IPS-20b (cell line): ENCODE data around the gene CDK16.
"Not testable (repeated sequence)": the region's sequence is repeated elsewhere in the genome, so short reads cannot be mapped to it uniquely, and the experiment has no call there.

Experiments used
- H3K27ac ChIP-seq: one replicate; pipeline ENCODE4 v1.5.1; 2013; ENCODE audit warnings: low read length
- H3K27me3 ChIP-seq: 2 replicates; pipeline ENCODE4 v1.6.1; 2013; ENCODE audit warnings: mild to moderate bottlenecking, low read length, inconsistent platforms; ENCODE audit not compliant: insufficient read depth
- H3K36me3 ChIP-seq: 2 replicates; pipeline ENCODE4 v1.6.1; 2013; ENCODE audit warnings: low read depth, mild to moderate bottlenecking, inconsistent platforms, low read length, moderate library complexity; ENCODE audit not compliant: insufficient read depth
- H3K4me1 ChIP-seq: 2 replicates; pipeline ENCODE4 v1.6.1; 2013; ENCODE audit warnings: mild to moderate bottlenecking, control low read depth, inconsistent platforms, low read length, moderate library complexity; ENCODE audit not compliant: insufficient read depth
- H3K4me3 ChIP-seq: 2 replicates; pipeline ENCODE4 v1.5.1; 2013; ENCODE audit warnings: mild to moderate bottlenecking, low read length, inconsistent platforms
- H3K9ac ChIP-seq: 2 replicates; pipeline ENCODE4 v1.6.1; 2013; ENCODE audit warnings: low read depth, mild to moderate bottlenecking, inconsistent platforms, low read length, moderate library complexity
- H3K9me3 ChIP-seq: 2 replicates; pipeline ENCODE4 v1.6.1; 2013; ENCODE audit warnings: mild to moderate bottlenecking, low read depth, low read length, inconsistent platforms; ENCODE audit not compliant: insufficient read depth

The CDK16 gene

DNA sequence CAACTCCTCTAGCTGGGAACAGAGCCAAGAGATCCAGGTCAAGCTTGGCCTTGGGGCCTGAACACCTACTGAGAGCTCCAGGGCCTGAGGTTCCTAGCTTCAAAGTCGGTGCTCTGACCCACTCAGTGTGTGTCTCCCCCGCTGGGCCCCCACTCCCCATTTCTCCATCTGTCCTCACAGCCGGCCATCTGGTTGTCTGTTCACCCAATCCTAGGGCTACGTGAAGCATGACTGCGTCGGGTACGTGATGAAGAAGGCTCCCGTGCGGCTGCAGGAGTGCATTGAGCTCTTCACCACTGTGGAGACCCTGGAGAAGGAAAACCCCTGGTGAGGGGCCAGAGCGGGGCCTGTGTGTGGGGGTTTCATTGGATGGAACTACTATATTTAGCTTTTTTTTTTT, 26.7 kb downstream of the CDK16 start:
- no peak overlapping the region for H3K9ac ChIP-seq
- H3K36me3 ChIP-seq: peaks cover 75% of the 10 kb centered on the region
- H3K9me3 ChIP-seq: no peaks in the 10 kb centered on the region
- H3K4me3 ChIP-seq: no peak overlapping the region
- H3K27me3 ChIP-seq: no peaks in the 10 kb centered on the region
- no peak overlapping the region for H3K27ac ChIP-seq
- no peaks in the 10 kb centered on the region for H3K4me1 ChIP-seq

DNA sequence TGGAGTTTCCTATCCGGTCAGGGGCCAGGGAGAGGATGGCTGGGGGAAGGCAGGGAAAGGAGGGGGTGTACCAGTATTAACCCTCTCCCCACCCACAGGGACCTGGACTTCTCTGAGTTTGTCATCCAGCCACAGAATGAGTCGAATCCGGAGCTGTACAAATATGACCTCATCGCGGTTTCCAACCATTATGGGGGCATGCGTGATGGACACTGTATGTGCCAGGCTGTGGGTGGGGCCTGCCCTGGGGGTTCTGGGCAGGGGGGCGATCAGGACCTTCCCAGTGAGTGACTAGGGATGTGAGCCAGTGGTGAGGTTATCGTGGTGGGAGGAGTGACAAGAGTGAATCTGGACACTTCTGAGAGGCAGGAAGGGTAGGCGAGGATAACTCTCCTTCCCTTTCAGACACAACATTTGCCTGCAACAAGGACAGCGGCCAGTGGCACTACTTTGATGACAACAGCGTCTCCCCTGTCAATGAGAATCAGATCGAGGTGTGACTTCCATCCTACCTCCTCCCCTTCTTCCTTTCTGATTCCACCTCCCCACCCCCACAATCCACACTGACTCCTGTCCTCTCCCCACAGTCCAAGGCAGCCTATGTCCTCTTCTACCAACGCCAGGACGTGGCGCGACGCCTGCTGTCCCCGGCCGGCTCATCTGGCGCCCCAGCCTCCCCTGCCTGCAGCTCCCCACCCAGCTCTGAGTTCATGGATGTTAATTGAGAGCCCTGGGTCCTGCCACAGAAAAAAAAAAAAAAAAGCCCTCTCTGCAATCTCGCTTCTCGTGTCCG, 28.9 kb downstream of the CDK16 start:
- no peak overlapping the region for H3K9ac ChIP-seq
- H3K27ac ChIP-seq: no peak overlapping the region
- peaks cover 52% of the 10 kb centered on the region for H3K36me3 ChIP-seq
- H3K4me3 ChIP-seq: no peak overlapping the region
- no peaks in the 10 kb centered on the region for H3K9me3 ChIP-seq
- no peaks in the 10 kb centered on the region for H3K27me3 ChIP-seq
- H3K4me1 ChIP-seq: no peaks in the 10 kb centered on the region

DNA sequence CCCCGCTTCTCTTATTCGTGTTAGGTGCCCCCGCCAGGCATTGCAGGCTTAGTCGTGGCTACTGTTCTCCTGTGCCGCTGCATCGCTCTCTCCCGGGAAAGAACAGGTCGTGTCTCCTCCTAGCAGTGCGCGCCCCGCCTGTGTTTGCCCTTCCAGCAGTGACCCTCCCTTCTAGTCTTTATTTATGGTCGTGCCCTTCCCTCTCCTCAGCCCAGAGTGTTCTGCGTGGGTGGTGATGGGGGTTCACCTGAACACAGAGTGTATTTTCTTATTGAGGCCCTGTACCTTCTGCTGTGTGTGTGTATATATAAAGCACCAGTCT, 29.5 kb downstream of the CDK16 start:
- no peak overlapping the region for H3K27ac ChIP-seq
- H3K4me3 ChIP-seq: no peak overlapping the region
- no peaks in the 10 kb centered on the region for H3K27me3 ChIP-seq
- H3K9ac ChIP-seq: no peak overlapping the region
- no peaks in the 10 kb centered on the region for H3K9me3 ChIP-seq
- peaks cover 49% of the 10 kb centered on the region for H3K36me3 ChIP-seq
- H3K4me1 ChIP-seq: no peaks in the 10 kb centered on the region

DNA sequence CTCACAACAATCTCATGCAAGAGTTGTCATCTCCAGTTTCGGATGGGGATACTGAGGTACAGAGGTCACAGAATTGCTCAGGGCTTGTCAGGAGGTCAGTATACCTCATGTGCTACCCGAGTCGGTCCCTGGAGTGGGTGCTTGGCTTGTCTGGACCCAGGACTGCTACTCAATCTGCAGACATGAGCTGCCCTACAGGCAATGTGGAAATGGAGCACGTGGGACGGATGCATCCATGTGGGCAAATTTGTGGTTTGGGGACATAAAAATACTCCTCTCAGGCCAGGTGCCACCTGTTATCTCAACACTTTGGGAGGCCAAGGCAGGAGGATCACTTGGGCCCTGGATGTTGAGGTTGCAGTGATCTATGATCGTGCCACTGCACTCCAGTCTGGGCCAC, 30.1 kb downstream of the CDK16 start:
- Histone ChIP-seq H3K9me3 (no peaks in the 10 kb centered on the region), H3K9ac (no peak overlapping the region), H3K27ac (no peak overlapping the region), H3K36me3 (peaks cover 44% of the 10 kb centered on the region), H3K4me1 (no peaks in the 10 kb centered on the region), H3K4me3 (no peak overlapping the region), H3K27me3 (no peaks in the 10 kb centered on the region)

DNA sequence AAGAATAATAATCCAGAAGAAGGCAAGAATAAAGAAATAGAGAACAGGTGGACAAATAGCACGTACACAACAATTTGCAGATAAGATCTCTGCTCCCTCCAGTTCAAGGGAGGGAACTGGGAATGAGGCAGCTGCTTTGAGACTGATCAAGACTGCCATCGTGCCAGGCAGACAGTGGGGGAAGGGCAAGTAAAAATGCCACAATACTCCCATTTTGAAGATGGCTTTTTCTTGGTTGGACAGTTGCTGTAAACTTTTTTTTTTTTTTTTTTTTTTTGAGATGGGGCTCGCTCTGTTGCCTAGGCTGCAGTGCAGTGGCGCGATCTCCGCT, 31.5 kb downstream of the CDK16 start:
- H3K27ac ChIP-seq: no peak overlapping the region
- no peaks in the 10 kb centered on the region for H3K9me3 ChIP-seq
- no peak overlapping the region for H3K9ac ChIP-seq
- peaks cover 30% of the 10 kb centered on the region for H3K36me3 ChIP-seq
- no peaks in the 10 kb centered on the region for H3K4me1 ChIP-seq
- no peak overlapping the region for H3K4me3 ChIP-seq
- no peaks in the 10 kb centered on the region for H3K27me3 ChIP-seq

DNA sequence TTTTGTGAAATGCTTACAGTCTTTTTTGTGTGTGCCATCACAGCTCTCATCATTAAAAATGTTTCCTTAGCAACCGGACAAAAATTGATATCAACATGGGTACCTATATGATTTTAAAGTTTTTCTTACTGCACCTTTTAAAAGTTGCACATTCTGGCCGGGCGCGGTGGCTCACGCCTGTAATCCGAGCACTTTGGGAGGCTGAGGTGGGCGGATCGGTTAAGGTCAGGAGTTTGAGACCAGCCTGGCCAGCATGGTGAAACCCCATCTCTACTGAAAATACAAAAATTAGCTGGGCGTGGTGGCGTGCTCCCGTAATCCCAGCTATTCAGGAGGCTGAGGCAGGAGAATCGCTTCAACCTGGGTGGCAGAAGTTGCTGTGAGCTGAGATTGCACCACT, 39.1 kb downstream of the CDK16 start:
- not testable (repeated sequence) for H3K4me1 ChIP-seq, H3K27ac ChIP-seq, H3K9me3 ChIP-seq, H3K4me3 ChIP-seq, H3K36me3 ChIP-seq, H3K27me3 ChIP-seq, H3K9ac ChIP-seq

DNA sequence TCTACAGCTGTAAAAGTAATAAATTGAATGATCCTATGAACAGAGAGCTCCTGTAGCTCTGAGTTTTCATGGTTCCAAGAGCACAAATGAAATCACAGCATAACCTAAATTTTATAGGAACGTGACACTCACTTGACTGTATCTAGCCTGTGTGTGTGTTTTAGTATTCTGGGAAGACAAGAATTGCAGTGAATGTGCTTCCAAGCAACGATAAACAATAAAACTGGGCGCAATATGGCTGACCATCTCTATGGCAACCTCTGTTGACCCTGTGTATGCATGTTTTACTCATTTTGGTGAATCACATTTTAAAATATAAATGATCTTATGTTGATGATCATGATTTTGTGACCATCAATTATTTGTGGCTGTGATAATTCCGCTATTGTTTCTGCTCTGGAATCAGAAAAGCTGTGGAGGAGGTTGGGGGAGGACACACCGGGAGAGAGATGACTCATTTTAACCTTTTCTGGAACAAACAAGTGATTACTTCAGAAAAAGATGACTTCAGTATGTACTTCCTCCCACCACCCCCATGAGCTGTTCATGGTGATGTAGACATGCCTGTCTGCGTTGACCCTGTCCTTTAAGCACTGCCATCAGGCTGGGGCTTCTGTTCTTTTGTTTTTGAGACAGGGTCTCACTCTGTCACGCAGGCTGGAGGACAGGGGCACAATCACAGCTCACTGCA, 46.1 kb downstream of the CDK16 start:
- Histone ChIP-seq H3K36me3 (no peaks in the 10 kb centered on the region), H3K9me3 (no peaks in the 10 kb centered on the region), H3K27ac (no peak overlapping the region), H3K9ac (no peak overlapping the region), H3K27me3 (no peaks in the 10 kb centered on the region), H3K4me3 (no peak overlapping the region), H3K4me1 (no peaks in the 10 kb centered on the region)

DNA sequence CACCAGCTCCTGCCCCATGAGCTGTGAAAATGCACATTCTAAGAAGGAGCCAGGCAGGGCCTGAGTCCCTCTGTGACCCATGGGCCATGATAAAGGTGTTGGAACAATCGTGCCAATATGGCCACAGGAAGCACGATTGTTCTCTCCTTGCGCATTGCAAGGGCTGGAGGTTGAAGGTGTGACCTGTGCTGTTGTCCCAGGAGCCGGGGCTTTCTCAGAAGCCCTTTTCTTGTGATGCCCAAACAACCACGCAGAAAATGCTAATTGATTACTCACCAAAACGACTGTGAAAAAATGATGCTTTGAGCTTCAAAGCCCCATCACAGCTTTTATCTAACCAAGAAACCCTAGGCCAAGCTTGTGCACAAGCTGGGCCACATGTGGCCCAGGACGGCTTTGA, 48.2 kb downstream of the CDK16 start:
- Histone ChIP-seq H3K9me3 (no peaks in the 10 kb centered on the region), H3K27me3 (no peaks in the 10 kb centered on the region), H3K27ac (no peak overlapping the region), H3K9ac (no peak overlapping the region), H3K36me3 (no peaks in the 10 kb centered on the region), H3K4me1 (no peaks in the 10 kb centered on the region), H3K4me3 (no peak overlapping the region)

DNA sequence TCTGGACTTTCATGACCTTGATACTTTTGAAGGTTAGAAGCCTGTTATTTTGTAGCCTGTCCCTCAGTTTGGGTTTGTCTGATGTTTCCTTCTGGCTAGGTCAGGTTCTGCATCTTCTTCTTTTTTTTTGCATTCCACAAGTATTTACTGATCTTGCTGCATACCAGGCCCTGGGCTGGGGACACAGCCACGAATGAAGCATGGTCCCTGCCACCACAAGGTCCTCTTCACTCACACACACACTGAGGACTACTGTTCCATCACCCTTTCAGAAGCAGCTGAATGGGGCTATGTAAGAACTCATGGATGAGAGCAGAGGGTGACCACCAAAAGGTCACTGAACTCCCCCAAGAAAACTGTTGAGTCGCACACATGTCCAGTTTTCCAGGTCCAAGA, 53.5 kb downstream of the CDK16 start:
- Histone ChIP-seq H3K27ac (no peak overlapping the region), H3K27me3 (no peaks in the 10 kb centered on the region), H3K9me3 (no peaks in the 10 kb centered on the region)

DNA sequence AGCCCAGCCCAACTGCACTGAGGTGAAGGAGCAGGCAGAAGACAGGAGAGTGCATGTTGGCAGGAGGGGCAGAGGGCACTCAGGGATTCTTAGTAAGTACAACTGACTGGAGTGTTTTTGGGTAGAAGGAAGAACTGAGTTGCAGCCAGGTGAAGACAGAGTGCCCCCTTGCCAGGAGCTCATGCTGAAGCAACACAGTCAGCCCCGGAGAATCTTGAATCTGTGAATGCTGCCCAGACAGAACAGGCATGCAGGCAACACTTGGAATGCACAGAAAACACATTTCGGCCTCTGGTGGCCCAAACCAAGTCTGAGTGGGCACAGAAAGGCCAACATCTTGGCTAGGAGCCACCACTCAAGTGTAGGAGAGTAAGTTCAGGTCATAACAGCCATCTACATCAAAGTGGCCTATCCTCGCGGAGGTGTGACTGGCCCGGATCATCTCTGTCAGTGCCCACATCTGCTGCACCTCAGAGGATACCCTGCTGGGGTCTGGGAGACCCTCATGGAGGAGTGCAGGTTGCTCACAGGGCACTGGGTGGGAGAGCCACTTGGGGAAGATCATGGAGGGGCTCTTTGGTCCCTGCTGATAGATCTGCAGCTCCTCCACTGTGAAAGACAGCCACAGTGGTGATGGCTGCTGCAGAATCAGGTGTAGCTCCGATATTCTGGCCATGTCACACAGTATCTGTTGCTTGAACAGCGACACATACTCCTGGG, 54.7 kb downstream of the CDK16 start:
- Histone ChIP-seq H3K4me3 (no peak overlapping the region), H3K27ac (no peak overlapping the region), H3K9ac (no peak overlapping the region), H3K27me3 (no peaks in the 10 kb centered on the region), H3K9me3 (no peaks in the 10 kb centered on the region), H3K4me1 (no peaks in the 10 kb centered on the region), H3K36me3 (no peaks in the 10 kb centered on the region)

More for the DNA sequence above, 53.5 kb downstream of the CDK16 start:
- H3K36me3 ChIP-seq: no peaks in the 10 kb centered on the region
- no peak overlapping the region for H3K4me3 ChIP-seq
- no peaks in the 10 kb centered on the region for H3K4me1 ChIP-seq
- no peak overlapping the region for H3K9ac ChIP-seq

DNA sequence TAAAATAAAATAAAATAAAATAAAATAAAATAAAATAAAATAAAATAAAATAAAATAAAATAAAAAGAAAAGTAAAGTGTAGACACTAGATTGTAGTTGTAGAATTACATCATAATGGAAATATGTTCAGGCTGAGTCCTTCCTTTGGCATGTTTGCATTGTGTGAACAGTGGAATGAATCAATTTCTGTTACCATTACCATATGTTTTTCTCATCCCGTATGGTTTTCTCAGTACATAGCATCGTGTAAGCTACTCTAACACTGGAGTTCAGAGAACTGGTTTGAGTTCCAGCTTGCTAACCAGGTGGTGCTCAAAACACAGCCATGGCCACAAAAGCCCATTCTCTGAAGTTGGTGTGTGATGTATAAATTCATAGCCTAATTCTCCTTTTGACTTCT, 60.2 kb downstream of the CDK16 start:
- Histone ChIP-seq H3K9ac (no peak overlapping the region), H3K27ac (no peak overlapping the region), H3K36me3 (no peaks in the 10 kb centered on the region), H3K9me3 (no peaks in the 10 kb centered on the region), H3K27me3 (no peaks in the 10 kb centered on the region), H3K4me1 (no peaks in the 10 kb centered on the region), H3K4me3 (no peak overlapping the region)
